ENCODE measurements around the gene KDM6B. TPM values are rescaled to one million over a fixed set of nuclear protein-coding genes. Genes with fewer than 3 reads are reported as not detected.

Gene KDM6B
- total and polyA plus RNA-seq, 9 of the 15 experiments (the other 6 are each of a cell fraction or from before 2014, with no cell fraction given), result 0.01 to 22.9 (median 2.2) TPM

- TF ChIP-seq PRDM10 (IDR thresholded peaks at IDR 0.05; ENCODE audit: partially characterized antibody), result no peak
- TF ChIP-seq TEAD1 (CRISPR knock-in tag; IDR thresholded peaks at IDR 0.05), result no peak
- TF ChIP-seq, protein P1, sequence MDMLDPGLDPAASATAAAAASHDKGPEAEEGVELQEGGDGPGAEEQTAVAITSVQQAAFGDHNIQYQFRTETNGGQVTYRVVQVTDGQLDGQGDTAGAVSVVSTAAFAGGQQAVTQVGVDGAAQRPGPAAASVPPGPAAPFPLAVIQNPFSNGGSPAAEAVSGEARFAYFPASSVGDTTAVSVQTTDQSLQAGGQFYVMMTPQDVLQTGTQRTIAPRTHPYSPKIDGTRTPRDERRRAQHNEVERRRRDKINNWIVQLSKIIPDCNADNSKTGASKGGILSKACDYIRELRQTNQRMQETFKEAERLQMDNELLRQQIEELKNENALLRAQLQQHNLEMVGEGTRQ (CRISPR knock-in tag; IDR thresholded peaks at IDR 0.05), result no peak
- no peak for TF ChIP-seq TCFL5 (CRISPR knock-in tag; conservative IDR thresholded peaks at IDR 0.05)
- TF ChIP-seq ZNF175 (CRISPR knock-in tag; IDR thresholded peaks at IDR 0.05; ENCODE audit: low read depth), result no peak
- TF ChIP-seq, protein P2, sequence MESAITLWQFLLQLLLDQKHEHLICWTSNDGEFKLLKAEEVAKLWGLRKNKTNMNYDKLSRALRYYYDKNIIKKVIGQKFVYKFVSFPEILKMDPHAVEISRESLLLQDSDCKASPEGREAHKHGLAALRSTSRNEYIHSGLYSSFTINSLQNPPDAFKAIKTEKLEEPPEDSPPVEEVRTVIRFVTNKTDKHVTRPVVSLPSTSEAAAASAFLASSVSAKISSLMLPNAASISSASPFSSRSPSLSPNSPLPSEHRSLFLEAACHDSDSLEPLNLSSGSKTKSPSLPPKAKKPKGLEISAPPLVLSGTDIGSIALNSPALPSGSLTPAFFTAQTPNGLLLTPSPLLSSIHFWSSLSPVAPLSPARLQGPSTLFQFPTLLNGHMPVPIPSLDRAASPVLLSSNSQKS (CRISPR knock-in tag; IDR thresholded peaks at IDR 0.05), result no peak
- no peak for TF ChIP-seq ZNF76 (CRISPR knock-in tag; IDR thresholded peaks at IDR 0.05; ENCODE audit: borderline replicate concordance)
- TF ChIP-seq THAP7 (CRISPR knock-in tag; IDR thresholded peaks at IDR 0.05), result no peak
- no peak for TF ChIP-seq ZC3H11A (IDR thresholded peaks at IDR 0.05; ENCODE audit: low read depth, low read length)
- no peak for TF ChIP-seq STAT6 (CRISPR knock-in tag; IDR thresholded peaks at IDR 0.05)
- TF ChIP-seq FOXO4 (CRISPR knock-in tag; IDR thresholded peaks at IDR 0.05), result no peak
- TF ChIP-seq SP1 (CRISPR knock-in tag; IDR thresholded peaks at IDR 0.05), result peak; percentile 69
- TF ChIP-seq POLR3A (IDR thresholded peaks at IDR 0.05; ENCODE audit: borderline replicate concordance, extremely low read depth, insufficient read depth, insufficient read length), result no peak
- TF ChIP-seq CXXC5 (CRISPR knock-in tag; IDR thresholded peaks at IDR 0.05), result 0 out of 2 replicates have a peak, but pooled peaks have one; percentile 31
- no peak for TF ChIP-seq ZNF507 (tag; conservative IDR thresholded peaks at IDR 0.05)
- TF ChIP-seq PYGO2 (tag; IDR thresholded peaks at IDR 0.05), result no peak
Observed at GRCh38 chr17:7851438-7852261, 17.6 kb downstream of the KDM6B start (continued).

Data from K562 (cell line).